ENCODE results near the gene SOD3.

- TF ChIP-seq REST (IDR thresholded peaks at IDR 0.05; ENCODE audit: borderline replicate concordance in 1 of 2, low read depth in 1 of 2, low read length in 2 of 2), result no peak
- no peak for TF ChIP-seq KLF16 (CRISPR knock-in tag; IDR thresholded peaks at IDR 0.05)
- TF ChIP-seq CREB1 (IDR thresholded peaks at IDR 0.05), result no peak
- TF ChIP-seq CREB1 (CRISPR knock-in tag; IDR thresholded peaks at IDR 0.05), result no peak
- no peak for TF ChIP-seq ATF2 (CRISPR knock-in tag; IDR thresholded peaks at IDR 0.05)
- no peak for TF ChIP-seq CTCF (CRISPR knock-in tag; IDR thresholded peaks at IDR 0.05)
- TF ChIP-seq RNF2 (conservative IDR thresholded peaks at IDR 0.05; ENCODE audit: low read depth), result no peak
- no peak for TF ChIP-seq ARID4A (CRISPR knock-in tag; IDR thresholded peaks at IDR 0.05; ENCODE audit: borderline replicate concordance)
- TF ChIP-seq RARA (CRISPR knock-in tag; IDR thresholded peaks at IDR 0.05), result no peak
- no peak for TF ChIP-seq TEAD2 (CRISPR knock-in tag; IDR thresholded peaks at IDR 0.05)
- TF ChIP-seq MED13 (CRISPR knock-in tag; IDR thresholded peaks at IDR 0.05), result no peak
- TF ChIP-seq ZNF329 (CRISPR knock-in tag; IDR thresholded peaks at IDR 0.05; ENCODE audit: low read depth), result no peak
These were observed 24.7 kb upstream of the SOD3 start for GRCh38 chr4:24770667-24771066.
